NCI-H1930 (cell line): ENCODE results near the gene NDFIP2.

Source experiments
- DNase-seq, 2 experiments: peaks; one replicate each; lab custom pipeline; 2025; lab: John Stamatoyannopoulos, UW

NDFIP2 gene

DNA sequence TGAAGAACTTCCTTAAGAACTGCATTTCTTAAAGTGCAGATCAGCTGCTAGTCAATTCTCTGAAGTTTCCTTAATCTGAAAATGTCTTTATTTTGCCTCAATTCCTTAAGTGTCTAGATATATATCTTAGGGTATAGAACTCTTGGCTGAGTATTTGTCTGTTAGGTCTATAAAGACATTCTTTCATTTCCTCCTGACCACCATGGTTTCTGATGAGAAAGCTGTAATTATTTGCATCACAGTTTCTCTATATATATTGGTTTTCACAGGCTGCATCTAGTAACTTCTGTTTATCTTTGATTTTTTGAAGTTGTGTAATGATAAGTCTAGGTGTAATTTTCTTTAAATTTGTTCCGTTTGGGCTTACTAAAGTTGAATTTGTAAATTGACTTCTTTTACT lies 15.2 kb downstream of the NDFIP2 start:
- no peak for DNase-seq

DNA sequence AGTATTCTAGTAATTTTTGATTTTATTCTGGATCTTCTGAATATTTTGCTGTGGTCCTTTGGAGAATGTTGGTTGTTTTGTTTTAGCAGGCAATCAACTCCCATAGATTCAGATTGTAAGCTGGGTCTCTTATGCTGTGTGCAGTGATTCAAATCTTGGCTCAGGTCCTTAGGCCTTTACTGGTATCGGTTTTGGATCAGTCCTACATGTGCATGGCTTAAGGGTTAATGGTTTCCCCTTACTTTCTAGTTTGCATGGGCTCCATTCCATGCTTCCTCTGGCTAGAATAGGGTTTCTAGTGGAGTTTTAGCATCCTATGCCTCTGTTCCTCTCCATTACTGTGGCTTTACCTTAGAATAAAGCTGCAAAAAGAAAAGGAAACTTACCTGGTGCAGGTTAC lies 16.1 kb downstream of the NDFIP2 start:
- no peak for DNase-seq

DNA sequence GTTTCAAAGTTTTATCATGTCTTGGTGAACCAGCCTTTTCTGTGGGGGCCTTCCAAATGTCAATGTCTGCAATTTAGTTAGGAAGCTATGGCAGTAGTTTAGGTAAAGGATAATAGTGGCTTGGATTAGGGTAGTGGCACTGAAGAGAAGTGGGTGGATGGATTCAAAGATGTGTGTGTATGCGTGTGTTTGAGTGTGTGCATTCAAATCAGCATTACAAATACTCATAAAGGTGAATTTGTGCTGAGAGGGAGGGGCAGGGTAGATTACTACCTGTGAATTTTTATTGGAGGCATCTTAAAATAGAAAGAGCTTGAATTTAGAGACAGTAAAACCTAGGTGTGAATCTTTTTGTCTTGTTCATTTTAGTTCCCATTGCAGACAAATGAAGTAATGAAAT lies 16.9 kb downstream of the NDFIP2 start:
- no peak for DNase-seq

DNA sequence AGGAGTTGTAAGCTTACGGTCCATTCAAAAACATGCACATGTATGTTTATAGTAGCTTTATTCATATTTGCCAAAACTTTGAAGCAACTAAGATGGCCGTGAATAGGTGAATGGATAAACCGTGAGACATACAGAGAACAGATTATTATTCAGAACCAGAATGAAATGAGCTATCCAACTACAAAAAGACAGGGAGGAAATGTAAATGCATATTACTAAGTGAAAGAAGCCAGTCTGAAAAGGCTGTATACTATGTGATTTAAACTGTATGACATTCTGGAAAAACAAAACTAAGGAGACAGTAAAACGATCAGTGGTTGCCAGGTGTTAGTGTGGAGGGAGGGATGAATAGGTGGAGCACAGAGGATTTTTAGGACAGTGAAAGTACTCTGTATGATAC lies 19.9 kb downstream of the NDFIP2 start:
- no peak for DNase-seq

DNA sequence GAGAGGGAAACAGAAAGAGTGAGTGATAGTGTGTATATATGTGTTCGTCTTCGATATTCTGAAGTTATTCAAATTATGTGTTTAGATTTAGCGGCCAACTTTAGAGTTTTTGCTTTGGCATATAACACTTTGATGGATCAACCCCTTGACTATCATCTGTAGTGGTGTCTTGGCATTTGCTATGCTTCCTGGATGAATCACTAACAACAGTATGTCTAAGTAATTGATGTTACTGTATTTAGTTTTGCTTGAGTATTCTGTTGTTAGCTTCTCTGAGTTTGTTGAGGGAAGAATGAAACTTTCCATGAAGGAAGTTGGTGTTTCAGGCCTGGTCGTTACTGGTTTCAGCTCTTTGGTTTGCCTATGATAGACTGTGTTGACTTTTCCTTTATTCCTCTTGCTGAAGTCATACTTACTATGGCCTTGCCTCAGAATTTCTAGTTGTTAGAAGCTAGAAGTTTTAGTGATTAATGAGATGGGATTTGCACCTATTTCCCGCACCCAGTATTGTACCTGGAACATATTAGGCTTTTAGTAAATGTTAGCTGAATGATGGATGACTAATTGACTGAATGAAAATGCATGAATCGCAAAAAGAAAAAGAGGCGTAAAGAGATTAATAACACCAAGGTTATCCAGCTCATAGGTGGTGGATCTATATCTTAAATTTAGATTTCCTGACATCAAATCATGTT lies 20.7 kb downstream of the NDFIP2 start:
- no peak for DNase-seq

DNA sequence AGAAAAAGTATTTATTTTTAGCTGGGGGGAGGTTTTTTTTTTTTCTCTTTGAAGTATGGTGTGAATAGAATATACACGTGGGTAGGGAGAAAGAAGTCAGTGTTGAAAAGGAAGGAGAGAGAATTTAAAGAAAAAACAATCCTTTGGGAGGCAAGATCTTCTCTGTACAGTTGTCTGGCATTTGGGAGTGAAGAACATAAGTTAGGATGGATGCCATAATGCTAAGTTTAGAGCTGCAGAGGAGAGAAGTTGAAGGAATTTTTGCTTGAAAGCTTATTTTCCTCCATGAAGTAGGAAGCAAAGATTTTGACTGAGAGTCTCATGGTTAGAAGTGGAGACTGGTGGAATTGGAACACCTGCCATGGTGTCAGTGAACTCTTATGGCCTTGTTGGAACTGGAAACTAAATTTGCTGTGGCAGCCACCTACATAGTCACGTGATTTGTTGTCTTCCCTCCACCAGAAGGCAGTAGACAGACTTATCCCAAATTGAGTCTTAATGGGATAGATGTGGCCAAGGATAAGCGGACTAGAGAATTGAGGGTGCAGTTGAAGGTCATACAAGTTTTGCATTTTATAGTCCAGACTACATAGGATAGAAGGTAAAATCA lies 22.0 kb downstream of the NDFIP2 start:
- no peak for DNase-seq

DNA sequence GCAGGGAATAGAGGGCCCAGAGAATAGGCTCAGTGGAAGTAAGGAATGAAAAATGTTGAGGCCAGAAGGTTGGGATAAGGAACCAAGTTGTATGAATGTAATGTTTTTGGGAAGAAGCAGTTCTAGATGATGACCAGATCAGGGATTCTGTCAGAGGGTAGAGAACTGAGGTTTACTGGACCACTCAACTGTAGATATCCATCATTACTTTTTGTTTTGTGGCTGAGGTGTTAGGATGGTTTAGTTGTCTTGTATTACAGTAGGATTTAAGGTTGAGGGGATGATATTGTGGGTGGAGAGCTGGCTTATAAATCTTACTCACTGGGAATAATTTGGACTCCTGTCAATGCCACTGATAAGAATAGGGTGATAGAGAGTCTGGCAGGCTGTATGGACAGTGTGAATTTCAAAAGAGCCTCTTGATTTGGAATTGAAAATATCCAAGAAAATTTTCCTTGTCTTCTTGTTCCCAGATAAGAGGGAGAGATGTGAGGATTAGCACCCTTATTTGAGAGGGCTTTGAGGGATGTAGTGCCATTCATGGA lies 22.6 kb downstream of the NDFIP2 start:
- DNase-seq, result no peak

DNA sequence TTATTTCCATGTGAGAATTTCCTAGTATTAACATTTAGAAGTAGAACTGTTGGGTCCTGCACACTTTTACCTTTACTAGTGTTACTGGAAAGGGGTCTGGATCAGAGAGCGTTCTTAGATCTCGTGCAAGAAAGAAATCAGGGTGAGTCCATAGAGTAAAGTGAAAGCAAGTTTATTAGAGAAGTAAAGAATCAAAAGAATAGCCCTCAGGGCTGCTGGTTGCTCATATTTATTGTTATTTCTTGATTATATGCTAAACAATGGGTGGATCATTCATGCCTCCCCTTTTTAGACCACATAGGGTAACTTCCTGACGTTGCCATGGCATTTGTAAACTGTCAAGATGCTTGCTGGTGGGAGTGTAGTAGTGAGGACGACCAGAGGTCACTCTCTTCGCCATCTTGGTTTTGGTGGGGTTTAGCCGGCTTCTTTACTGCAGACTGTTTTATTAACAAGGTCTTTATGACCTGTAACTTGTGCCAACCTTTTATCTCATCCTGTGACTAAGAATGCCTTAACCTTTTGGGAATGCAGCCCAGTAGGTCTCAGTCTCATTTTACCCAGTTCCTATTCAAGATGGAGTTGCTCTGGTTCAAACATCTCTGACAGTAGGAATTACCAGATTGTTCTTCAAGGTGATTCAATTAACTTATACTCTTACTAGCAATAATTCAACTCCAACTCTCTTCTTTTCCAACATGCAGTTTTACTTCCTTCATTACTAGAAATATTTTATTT lies 27.4 kb downstream of the NDFIP2 start:
- DNase-seq, result no peak

DNA sequence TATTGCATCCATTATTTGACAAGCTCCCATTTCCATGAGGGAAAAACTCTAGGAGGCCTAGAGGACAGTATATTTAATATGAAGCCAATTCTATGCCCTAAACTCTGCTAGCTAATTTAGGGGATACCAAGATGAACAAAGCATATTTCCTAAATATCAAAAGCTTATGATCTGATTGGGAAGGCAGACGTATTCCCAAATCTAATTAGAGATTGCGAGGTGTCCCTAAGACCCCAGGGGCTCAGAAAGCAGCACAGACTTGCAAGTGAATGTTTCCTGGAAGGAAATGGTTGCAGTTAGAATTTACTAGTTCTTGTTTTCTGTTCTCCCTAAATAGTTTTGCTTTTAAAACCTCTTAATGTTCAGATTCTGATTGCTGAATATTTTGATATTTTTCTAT lies 30.7 kb downstream of the NDFIP2 start:
- no peak for DNase-seq

DNA sequence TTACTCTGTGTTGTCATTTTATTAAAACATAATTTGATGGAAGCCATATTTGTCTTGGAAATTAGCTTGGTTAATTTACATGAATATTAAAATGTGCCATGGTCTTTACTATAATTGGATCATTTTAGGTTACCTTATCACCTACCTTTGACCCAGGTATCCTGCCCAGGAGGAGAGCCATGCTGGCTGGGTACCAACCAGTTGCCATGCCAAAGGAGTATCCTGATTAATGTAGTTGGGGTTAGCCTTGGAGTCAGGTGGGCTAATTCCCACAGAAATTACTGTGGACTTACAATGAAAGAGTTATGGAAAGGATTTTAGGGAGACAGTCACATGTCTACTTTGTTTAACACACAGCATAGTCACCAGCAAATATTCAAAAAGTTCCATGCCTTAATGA lies 32.0 kb downstream of the NDFIP2 start:
- DNase-seq, result no peak

DNA sequence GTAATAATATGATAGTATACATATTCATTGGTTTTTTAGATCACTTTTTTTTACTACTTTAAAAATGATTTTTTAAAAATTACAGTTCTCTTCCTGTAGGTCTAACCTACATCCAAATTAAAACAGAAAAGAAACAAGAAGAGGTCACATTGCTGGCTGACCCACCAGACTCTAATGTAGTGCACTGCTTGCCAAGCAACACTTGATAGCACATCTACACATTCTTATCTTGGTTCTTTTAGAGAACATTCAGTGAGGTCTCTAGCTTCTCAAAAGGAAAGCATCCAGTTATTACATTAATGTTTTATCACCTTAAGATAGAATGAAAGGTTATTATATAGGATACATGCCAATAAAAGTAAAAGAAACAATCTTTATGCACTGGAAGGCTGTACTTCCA lies 35.6 kb downstream of the NDFIP2 start:
- DNase-seq, result no peak

DNA sequence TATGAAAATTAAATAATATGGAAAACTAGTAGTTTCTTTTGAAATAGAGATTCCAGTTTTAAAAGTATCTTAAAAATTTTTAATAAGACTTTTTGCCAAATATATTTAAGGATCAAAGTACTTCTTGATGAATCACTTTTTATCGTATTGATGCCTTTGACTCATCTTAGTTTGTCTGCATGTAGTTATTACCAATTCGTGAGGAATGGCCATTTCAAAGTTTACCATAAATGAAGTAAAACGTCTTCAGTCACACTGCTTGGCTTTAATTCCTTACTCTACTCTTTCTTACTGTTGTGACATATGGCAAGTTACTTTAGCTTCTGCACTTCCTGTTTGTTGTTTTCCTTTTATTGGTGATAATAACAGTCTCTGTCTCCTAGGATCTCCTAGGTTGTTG lies 38.3 kb downstream of the NDFIP2 start:
- no peak for DNase-seq

DNA sequence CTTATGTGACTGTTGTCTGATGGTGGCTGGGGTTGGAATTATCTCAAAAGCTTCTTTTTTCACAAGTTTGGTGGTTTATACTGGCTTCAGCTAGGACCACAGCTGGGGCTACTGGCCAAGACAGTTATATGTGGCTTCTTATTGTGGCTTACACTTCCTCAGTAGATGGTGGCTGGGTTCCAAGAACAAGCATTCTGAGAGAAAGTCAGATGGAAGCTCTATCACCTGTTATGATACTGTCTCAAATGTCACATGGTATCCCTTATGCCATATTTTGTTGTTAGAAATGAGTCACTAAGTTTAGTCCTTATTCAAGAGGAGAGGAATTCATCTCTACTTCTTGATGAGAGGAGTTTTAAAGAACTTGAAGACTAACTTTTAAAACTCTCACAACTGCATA lies 41.6 kb downstream of the NDFIP2 start:
- no peak for DNase-seq

DNA sequence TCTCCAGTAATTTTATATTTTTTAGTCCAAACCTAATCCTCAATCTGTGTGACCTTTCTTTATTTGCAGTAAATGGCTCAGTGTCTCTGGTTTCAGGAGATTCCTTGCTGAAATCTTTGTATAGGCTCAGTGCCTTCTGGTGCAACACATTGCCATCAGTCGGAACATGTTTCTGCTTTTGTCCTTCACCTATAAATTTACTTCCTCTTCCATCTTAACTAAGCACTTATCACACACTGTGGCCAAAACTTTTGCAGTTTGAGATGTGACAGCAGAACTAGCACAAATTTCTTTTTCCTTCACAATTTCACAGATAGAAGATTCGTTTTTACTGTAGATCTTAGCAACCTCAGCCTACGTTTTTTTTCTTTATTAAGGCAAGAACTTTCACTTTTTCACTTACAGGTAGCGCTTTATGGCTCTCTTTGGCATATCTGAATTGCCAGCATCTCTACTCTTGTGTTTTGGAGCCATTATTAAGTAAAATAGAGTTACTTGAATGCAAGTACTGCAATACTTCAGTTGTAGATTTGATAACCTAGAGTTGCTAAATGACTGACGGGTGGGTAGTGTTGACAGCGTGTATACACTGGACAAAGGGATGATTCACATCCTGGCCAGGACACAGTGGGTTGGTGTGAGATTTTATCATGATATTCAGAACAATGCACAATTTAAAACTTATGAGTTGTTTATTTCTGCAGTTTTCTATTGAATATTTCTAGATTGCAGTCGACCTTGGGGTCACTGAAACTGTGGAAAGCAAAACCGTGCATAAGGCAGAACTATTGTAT lies 44.3 kb downstream of the NDFIP2 start:
- no peak for DNase-seq

DNA sequence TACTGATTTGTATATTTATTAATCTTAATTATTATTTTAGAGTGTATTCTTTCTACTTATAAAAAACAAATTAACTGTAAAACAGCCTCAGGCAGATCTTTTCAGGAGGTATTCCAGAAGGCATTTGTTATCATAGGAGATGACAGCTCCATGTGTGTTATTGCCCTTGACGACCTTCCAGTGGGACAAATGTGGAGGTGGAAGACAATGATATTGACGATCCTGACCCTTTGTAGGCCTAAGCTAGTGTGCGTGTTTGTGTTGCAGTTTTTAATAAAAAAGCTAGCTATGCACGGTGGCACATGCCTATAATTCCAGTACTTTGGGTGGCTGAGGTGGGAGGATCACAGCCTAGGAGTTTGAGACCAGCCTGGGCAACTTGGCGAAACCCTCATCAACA lies 46.7 kb downstream of the NDFIP2 start:
- DNase-seq, result no peak

DNA sequence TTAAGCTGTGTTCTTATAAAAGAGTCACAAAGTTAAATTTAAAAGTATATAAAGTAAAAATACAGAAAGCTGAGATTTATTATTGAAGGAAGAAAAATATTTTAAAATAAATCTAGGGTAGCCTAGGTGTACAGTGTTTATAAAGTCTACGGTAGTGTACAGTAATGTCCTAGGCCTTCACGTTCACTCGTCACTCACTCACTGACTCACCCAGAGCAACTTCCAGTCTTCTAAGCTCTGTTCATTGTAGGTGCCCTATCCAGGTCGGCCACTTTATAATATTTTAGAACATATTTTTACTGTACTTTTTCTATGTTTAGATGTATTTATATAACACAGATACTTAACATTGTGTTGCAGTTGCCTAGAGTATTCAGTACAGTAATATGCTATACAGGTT lies 47.4 kb downstream of the NDFIP2 start:
- DNase-seq, result no peak

DNA sequence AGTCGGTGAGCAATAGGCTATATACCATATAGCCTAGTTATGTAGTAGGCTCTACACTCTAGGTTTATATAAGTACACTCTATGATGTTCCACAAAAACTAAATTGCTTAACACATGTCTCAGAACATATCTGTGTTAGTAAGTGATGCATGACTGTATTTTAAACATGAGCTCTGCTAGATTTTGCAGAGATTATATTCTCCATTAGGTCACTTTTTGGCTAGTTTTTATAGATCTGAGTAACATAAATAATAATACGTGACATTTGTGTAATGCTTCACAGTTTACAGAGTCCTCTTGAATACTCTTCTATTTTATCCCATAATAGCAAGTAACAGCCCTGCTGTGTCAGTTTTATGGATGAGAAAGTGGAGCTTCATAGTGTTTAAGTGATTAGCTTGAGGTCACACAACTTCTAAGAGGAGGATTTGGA lies 47.8 kb downstream of the NDFIP2 start:
- no peak for DNase-seq

DNA sequence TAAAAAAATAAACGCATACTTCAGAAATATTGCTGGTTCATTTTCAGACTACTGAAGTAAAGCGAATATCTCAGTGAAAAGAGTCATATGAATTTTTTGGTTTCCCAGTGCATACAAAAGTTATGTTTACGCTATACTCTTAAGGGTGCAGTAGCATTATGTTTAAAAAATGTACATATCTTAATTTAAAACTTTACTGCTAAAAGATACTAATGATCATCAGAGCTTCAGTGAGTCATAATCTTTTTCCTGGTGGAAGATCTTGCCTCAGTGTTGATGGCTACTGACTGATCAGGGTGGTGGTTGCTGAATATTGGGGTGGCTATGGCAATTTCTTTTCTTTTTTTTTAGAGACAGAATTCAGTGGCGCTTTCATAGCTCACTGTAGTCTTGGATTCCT lies 48.9 kb downstream of the NDFIP2 start:
- no peak for DNase-seq

DNA sequence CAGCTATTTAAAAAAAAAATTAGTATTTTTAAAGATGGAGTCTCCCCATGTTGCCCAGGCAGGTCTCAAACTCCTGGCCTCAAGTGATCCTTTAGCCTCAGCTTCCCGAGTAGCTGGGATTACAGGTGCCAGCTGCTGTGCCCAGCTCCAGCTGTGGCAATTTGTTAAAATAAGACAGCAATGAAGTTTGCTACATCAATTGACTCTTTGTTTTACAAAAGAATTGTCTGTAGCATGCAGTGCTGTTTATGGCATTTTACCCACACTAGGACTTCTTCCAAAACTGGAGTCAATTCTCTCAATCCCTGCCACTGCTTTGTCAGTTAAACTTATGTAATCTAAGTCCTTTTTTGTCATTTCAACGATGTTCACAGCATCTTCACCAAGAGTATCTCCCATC lies 49.3 kb downstream of the NDFIP2 start:
- DNase-seq, result no peak

DNA sequence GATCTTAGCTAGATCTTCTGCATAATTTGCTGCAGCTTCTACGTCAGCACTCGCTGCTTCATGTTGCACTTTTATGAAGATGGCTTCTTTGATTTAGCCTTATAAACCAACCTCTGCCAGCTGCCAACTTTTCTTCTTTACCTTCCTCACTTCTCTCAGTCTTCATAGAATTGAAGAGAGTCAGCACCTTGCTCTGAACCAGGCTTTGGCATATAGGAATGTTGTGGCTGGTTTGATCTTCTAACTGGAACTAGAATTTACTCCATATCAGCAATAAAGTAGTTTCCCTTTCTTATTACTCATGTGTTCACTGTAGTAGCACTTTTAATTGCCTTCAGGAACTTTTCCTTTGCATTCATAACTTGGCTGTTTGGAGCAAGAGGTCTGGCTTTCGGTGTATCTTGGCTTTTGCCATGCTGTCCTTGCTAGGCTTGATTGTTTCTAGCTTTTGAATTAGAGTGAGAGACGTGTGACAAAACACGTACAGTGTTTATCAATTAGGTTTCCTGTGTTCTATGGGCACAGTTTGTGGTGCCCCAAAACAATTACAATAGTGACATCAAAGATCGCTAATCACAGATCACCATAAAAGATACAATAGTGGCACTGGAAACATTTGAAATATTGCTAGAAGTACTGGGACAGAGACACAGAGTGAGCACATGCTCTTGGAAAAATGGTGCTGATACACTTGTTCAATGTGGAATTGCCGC lies 50.7 kb downstream of the NDFIP2 start:
- DNase-seq, result no peak

DNA sequence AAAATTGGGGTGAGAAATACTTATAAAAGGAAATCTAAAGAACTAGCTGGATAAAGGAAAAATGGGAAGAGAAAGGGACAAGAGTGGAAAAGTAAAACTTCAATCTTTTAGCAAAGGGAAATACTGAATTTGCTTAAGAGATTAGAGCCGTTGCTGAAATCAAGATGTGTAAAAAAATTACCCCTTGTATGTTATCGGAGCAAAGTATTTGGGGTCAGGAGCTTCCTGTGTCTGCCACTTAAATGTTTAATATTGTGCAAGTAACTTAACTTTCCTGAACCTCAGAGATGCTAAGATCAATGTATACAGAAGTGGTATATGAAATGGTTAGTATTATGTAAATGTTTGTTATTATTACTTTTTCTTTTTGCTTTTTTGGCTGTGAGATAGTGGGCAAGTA lies 51.6 kb downstream of the NDFIP2 start:
- DNase-seq, result no peak
